DMS 273 (cell line): ENCODE measurements around the gene PDE4D.

Experiments
- DNase-seq: peaks from one replicate; lab custom pipeline; 2025; ENCODE audit not compliant: unreplicated experiment; lab: John Stamatoyannopoulos, UW

The PDE4D gene

GRCh38 chr5:59840200-59840601 is 53.3 kb downstream of the PDE4D start:
- DNase-seq = peak; percentile 65

GRCh38 chr5:59838989-59839388 is 54.5 kb downstream of the PDE4D start:
- DNase-seq = peak; percentile 35

- DNase-seq = no peak
These were observed 55.5 kb downstream of the PDE4D start for GRCh38 chr5:59838067-59838466.

GRCh38 chr5:59837071-59837470 is 56.5 kb downstream of the PDE4D start:
- no peak for DNase-seq

GRCh38 chr5:59835800-59836199 is 57.7 kb downstream of the PDE4D start:
- DNase-seq = no peak

GRCh38 chr5:59833448-59833847 is 60.1 kb downstream of the PDE4D start:
- no peak for DNase-seq

- DNase-seq = peak; percentile 94
These were observed 60.8 kb downstream of the PDE4D start for GRCh38 chr5:59832577-59833301.

GRCh38 chr5:59831326-59832010 is 62.1 kb downstream of the PDE4D start:
- peak; percentile 51 for DNase-seq

GRCh38 chr5:59830536-59831200 is 62.9 kb downstream of the PDE4D start:
- DNase-seq = no peak

GRCh38 chr5:59829922-59830321 is 63.6 kb downstream of the PDE4D start:
- DNase-seq = no peak

GRCh38 chr5:59829386-59829785 is 64.1 kb downstream of the PDE4D start:
- peak; percentile 17 for DNase-seq

- no peak for DNase-seq
These were observed 64.9 kb downstream of the PDE4D start for GRCh38 chr5:59828623-59829022.

GRCh38 chr5:59826996-59827395 is 66.5 kb downstream of the PDE4D start:
- no peak for DNase-seq

- no peak for DNase-seq
These were observed 70.1 kb downstream of the PDE4D start for GRCh38 chr5:59823420-59823819.

GRCh38 chr5:59819806-59820205 is 73.7 kb downstream of the PDE4D start:
- DNase-seq = no peak

GRCh38 chr5:59817536-59817935 is 76.0 kb downstream of the PDE4D start:
- DNase-seq = peak; percentile 91

- peak; percentile 78 for DNase-seq
These were observed 76.7 kb downstream of the PDE4D start for GRCh38 chr5:59816654-59817300.

- no peak for DNase-seq
These were observed 79.0 kb downstream of the PDE4D start for GRCh38 chr5:59814537-59814872.

GRCh38 chr5:59813761-59814536 is 79.6 kb downstream of the PDE4D start:
- peak; percentile 87 for DNase-seq

- DNase-seq = peak; percentile 88
These were observed 83.5 kb downstream of the PDE4D start for GRCh38 chr5:59810041-59810440.

- DNase-seq = no peak
These were observed 85.7 kb downstream of the PDE4D start for GRCh38 chr5:59807806-59808205.
